Gastroesophageal sphincter (tissue), 2 donors: ENCODE results near the gene LASP1.

Experiments used
- POLR2A ChIP-seq, 2 donors: fragments of 450-650 bp; IDR thresholded peaks; one replicate each; pipeline ENCODE4 v1.6.1; 2017; ENCODE audit warnings: antibody characterized with exemption in 2 of 2, mild to moderate bottlenecking in 2 of 2, moderate library complexity in 1 of 2
- POLR2AphosphoS5 ChIP-seq: sonication (generic); formaldehyde crosslinking; IDR thresholded peaks from one replicate; pipeline ENCODE4 v1.6.1; 2017; ENCODE audit warnings: antibody characterized with exemption

DNA sequence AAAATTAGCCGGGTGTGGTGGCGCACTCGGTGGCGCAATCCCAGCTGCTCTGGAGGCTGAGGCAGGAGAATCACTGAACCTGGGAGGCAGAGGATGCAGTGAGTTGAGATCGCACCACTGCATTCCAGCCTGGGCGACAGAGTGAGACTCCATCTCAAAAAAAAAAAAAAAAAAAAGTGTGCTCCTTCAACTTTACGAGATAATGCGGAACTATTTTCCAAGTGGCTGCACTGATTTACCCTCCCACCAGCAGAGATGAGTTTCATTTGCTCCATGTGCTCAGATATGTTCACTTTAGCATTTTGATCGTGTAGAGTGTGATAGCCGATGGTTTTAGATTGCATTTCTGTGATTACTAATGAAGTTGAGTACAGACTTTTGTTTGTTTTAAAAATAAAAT is 35.5 kb downstream of the LASP1 start:
- TF ChIP-seq POLR2AphosphoS5 (no peak), POLR2A (IDR thresholded peaks at IDR 0.05) (no peak)
